Erythroblast (primary cell): ENCODE results near the gene PTPRM.

Experiments
- GATA1 ChIP-seq: IDR thresholded peaks from 2 replicates; pipeline ENCODE4 v1.6.1; 2011; ENCODE audit warnings: low read depth, mild to moderate bottlenecking, control low read depth, low read length, moderate library complexity
- POLR2A ChIP-seq: IDR thresholded peaks from 2 replicates; pipeline ENCODE4 v1.6.1; 2011; ENCODE audit warnings: mild to moderate bottlenecking, low read length

- TF ChIP-seq POLR2A = no peak
- TF ChIP-seq GATA1 = no peak
Measured at GRCh38 chr18:8117006-8117371, 549.9 kb downstream of the PTPRM start.
